A673 (cell line): Measurements from ENCODE around the gene IQCN.

ENCODE experiments used
- CTCF ChIP-seq: fragments of 300-800, 200-600 bp; sonication (generic); conservative IDR thresholded peaks from 2 replicates; pipeline ENCODE4 v1.5.1; 2017; ENCODE audit warnings: low read depth, mild to moderate bottlenecking, antibody characterized with exemption, low read length, moderate library complexity, mixed read lengths
- EZH2 ChIP-seq: fragments of 200-600 bp; sonication (generic); IDR thresholded peaks from 2 replicates; pipeline ENCODE4 v1.6.1; 2017; ENCODE audit warnings: borderline replicate concordance, low read depth, mild to moderate bottlenecking, mixed read lengths, antibody characterized with exemption, low read length; ENCODE audit not compliant: poor library complexity, severe bottlenecking

GRCh38 chr19:18292810-18293641, 18.8 kb upstream of the IQCN start:
- TF ChIP-seq CTCF (no peak), EZH2 (no peak)
